Astrocyte of the cerebellum (primary cell): Measurements from ENCODE around the gene BAIAP2L2.

Experiments used
- DNase-seq: peaks from one replicate; pipeline ENCODE4 v3.0.0-alpha.2; 2011; ENCODE audit warnings: low read depth
- H3K4me3 ChIP-seq: 2 replicates; pipeline ENCODE4 v1.5.1; 2011; ENCODE audit warnings: mild to moderate bottlenecking, low read depth, low read length, moderate library complexity
- CTCF ChIP-seq: IDR thresholded peaks from 2 replicates; pipeline ENCODE4 v1.5.1; 2012; ENCODE audit warnings: low read length, low read depth, moderate library complexity, mild to moderate bottlenecking; ENCODE audit errors: missing control alignments
- in situ Hi-C: cut with HindIII; loops from 2 replicates; pipeline ENCODE4 v1.10.0; 2017; ENCODE audit warnings: low sequenced_read_pairs

BAIAP2L2 gene

GRCh38 chr22:38114484-38115398, 4.3 kb upstream of the BAIAP2L2 start:
- in situ Hi-C loops = no loop called here
- peak; percentile 70 for DNase-seq
- TF ChIP-seq CTCF = peak; percentile 96
- H3K4me3 ChIP-seq = no peak overlapping the region

- no peak for TF ChIP-seq CTCF
- no peak for DNase-seq
- no peak overlapping the region for H3K4me3 ChIP-seq
- in situ Hi-C loops = no loop called here
Measured at GRCh38 chr22:38112381-38112780, 1.9 kb upstream of the BAIAP2L2 start.

GRCh38 chr22:38111925-38112355, 1.5 kb upstream of the BAIAP2L2 start:
- no peak for DNase-seq
- H3K4me3 ChIP-seq = no peak overlapping the region
- no peak for TF ChIP-seq CTCF
- in situ Hi-C loops = no loop called here

- TF ChIP-seq CTCF = no peak
- in situ Hi-C loops = no loop called here
- DNase-seq = no peak
- H3K4me3 ChIP-seq = no peak overlapping the region
Measured at GRCh38 chr22:38110863-38111852, 674 bp upstream of the BAIAP2L2 start.

- DNase-seq = no peak
- H3K4me3 ChIP-seq = no peak overlapping the region
- no peak for TF ChIP-seq CTCF
- in situ Hi-C loops = no loop called here
Measured at GRCh38 chr22:38109371-38110001, 998 bp downstream of the BAIAP2L2 start.

GRCh38 chr22:38108561-38109319, 1.7 kb downstream of the BAIAP2L2 start:
- TF ChIP-seq CTCF = no peak
- in situ Hi-C loops = no loop called here
- H3K4me3 ChIP-seq = no peak overlapping the region
- no peak for DNase-seq
